ENCODE measurements around the gene ZNHIT6. TPM values are rescaled to one million over a fixed set of nuclear protein-coding genes. Genes with fewer than 3 reads are reported as not detected.

ZNHIT6 gene
- total RNA-seq, 1 experiment from 2014 or later: 16.1 TPM

- ChIA-PET CTCF (interaction anchor here (0.5 to 2.2 kb wide), 5 partner anchors 23 to 898 kb away, joined by 4 to 10 read pairs (median 5); no protein-coding TSS in a partner anchor), POLR2A (ENCODE audit: unreplicated experiment) (interaction anchor here (0.5 to 1.5 kb wide), 7 partner anchors 21 to 317 kb away, joined by 3 to 20 read pairs (median 7); partner anchors contain the start of gene CCN1)
Observed at GRCh38 chr1:85606414-85606800, 101.8 kb downstream of the ZNHIT6 start.

GRCh38 chr1:85605484-85606413, 102.5 kb downstream of the ZNHIT6 start:
- H3K27me3 ChIP-seq (ENCODE audit: insufficient read depth, low read depth): no peaks in the 10 kb centered on the region
- H3K9me2 ChIP-seq (ENCODE audit: insufficient read depth): no peaks in the 10 kb centered on the region
- no peak for TF ChIP-seq EZH2 (IDR thresholded peaks at IDR 0.05; ENCODE audit: low read depth)
- TF ChIP-seq CTCF (conservative IDR thresholded peaks at IDR 0.05): no peak
- BruUV-seq (replicated peaks): no TSS peak
- no peak overlapping the region for H2AFZ ChIP-seq
- ChIA-PET CTCF (interaction anchor here (1.0 to 2.2 kb wide), 2 partner anchors 36 to 87 kb away, joined by 5 to 10 read pairs; no protein-coding TSS in a partner anchor), POLR2A (ENCODE audit: unreplicated experiment) (no interaction called here)
- no peaks in the 10 kb centered on the region for H3K9me3 ChIP-seq (ENCODE audit: insufficient read depth, low read depth)
- H3K4me1 ChIP-seq (replicated peaks; ENCODE audit: insufficient read depth): peaks cover 42% of the 10 kb centered on the region
- no peak overlapping the region for H3K4me3 ChIP-seq
- intact Hi-C loops (cut with micrococcal nuclease; ENCODE audit: unreplicated experiment): loop anchor here (1.0 to 5.0 kb wide), 4 partner anchors 25 to 902 kb away; partner anchors contain the start of genes CCN1 and ZNHIT6
- peak overlapping the region; percentile 85 for H3K27ac ChIP-seq
- peaks cover 30% of the 10 kb centered on the region for H3F3A ChIP-seq (ENCODE audit: insufficient read depth, low read depth)
- H3K36me3 ChIP-seq (ENCODE audit: low read depth): no peaks in the 10 kb centered on the region
- H4K20me1 ChIP-seq (ENCODE audit: insufficient read depth): no peaks in the 10 kb centered on the region
- H3K79me2 ChIP-seq (ENCODE audit: low read depth): no peaks in the 10 kb centered on the region
- no peak for DNase-seq
- peak overlapping the region; percentile 64 for H3K4me2 ChIP-seq

More at GRCh38 chr1:85606414-85606800, 101.8 kb downstream of the ZNHIT6 start:
- Histone ChIP-seq H3K27me3 (ENCODE audit: insufficient read depth, low read depth) (no peaks in the 10 kb centered on the region), H3K36me3 (ENCODE audit: low read depth) (no peaks in the 10 kb centered on the region), H3K4me1 (replicated peaks; ENCODE audit: insufficient read depth) (peaks cover 49% of the 10 kb centered on the region), H3K4me3 (peak overlapping the region; percentile 8; the same call in 1 of the 2 replicates), H3K9me2 (ENCODE audit: insufficient read depth) (no peaks in the 10 kb centered on the region), H3K79me2 (ENCODE audit: low read depth) (no peaks in the 10 kb centered on the region), H3K27ac (peak overlapping the region; percentile 85), H3F3A (ENCODE audit: insufficient read depth, low read depth) (peaks cover 35% of the 10 kb centered on the region), H3K9me3 (ENCODE audit: insufficient read depth, low read depth) (no peaks in the 10 kb centered on the region), H2AFZ (no peak overlapping the region), H3K4me2 (peak overlapping the region; percentile 64), H4K20me1 (ENCODE audit: insufficient read depth) (no peaks in the 10 kb centered on the region)
- no peak for DNase-seq
- BruUV-seq (replicated peaks): TSS peak; percentile 52
- TF ChIP-seq CTCF (conservative IDR thresholded peaks at IDR 0.05) (no peak), EZH2 (IDR thresholded peaks at IDR 0.05; ENCODE audit: low read depth) (no peak)
- intact Hi-C loops (cut with micrococcal nuclease; ENCODE audit: unreplicated experiment): loop anchor here (1.0 to 5.0 kb wide), 4 partner anchors 26 to 901 kb away; partner anchors contain the start of genes CCN1 and ZNHIT6

GRCh38 chr1:85604298-85604997, 103.8 kb downstream of the ZNHIT6 start:
- Histone ChIP-seq H3K4me1 (replicated peaks; ENCODE audit: insufficient read depth) (peaks cover 41% of the 10 kb centered on the region), H3K9me2 (ENCODE audit: insufficient read depth) (no peaks in the 10 kb centered on the region), H3K27me3 (ENCODE audit: insufficient read depth, low read depth) (no peaks in the 10 kb centered on the region), H3K4me3 (no peak overlapping the region), H3K4me2 (no peak overlapping the region), H2AFZ (no peak overlapping the region), H3K36me3 (ENCODE audit: low read depth) (no peaks in the 10 kb centered on the region), H3F3A (ENCODE audit: insufficient read depth, low read depth) (peaks cover 30% of the 10 kb centered on the region), H4K20me1 (ENCODE audit: insufficient read depth) (no peaks in the 10 kb centered on the region), H3K27ac (no peak overlapping the region), H3K79me2 (ENCODE audit: low read depth) (no peaks in the 10 kb centered on the region), H3K9me3 (ENCODE audit: insufficient read depth, low read depth) (no peaks in the 10 kb centered on the region)
- CTCF ChIA-PET: no interaction called here
- no peak for DNase-seq
- BruUV-seq (replicated peaks): no TSS peak
- TF ChIP-seq CTCF (conservative IDR thresholded peaks at IDR 0.05) (no peak), EZH2 (IDR thresholded peaks at IDR 0.05; ENCODE audit: low read depth) (no peak)
- POLR2A ChIA-PET (ENCODE audit: unreplicated experiment): no interaction called here
- intact Hi-C loops (cut with micrococcal nuclease; ENCODE audit: unreplicated experiment): no loop called here

Data from PC-9 (cell line).